HepG2 (cell line): ENCODE measurements around the gene INPP4B. TPM values are rescaled to one million over a fixed set of nuclear protein-coding genes. Genes with fewer than 3 reads are reported as not detected.

Experiments used
- ATAC-seq: fragments of 200-7000 bp; cut with Tn5 transposase; 3 replicates; pipeline ENCODE4 v1.9.1; 2020; ENCODE audit warnings: mild to moderate bottlenecking, moderate library complexity
- BruUV-seq: library from RNA; stranded (reverse); fragments of 400-500 nt; replicated peaks from 2 replicates; lab custom pipeline; 2021; lab: Mats Ljungman, UMichigan
- CTCF ChIA-PET: fragments of 300-600 bp; formaldehyde crosslinking; extraction: SDS; loops from one replicate; lab custom pipeline; 2021; ENCODE audit warnings: low total read pairs, inconsistent platforms, low intra/inter-chr PET ratio; lab: Yijun Ruan, JAX
- POLR2A ChIA-PET: fragments of 350-600 bp; sonication (Branson Sonifier 250); formaldehyde crosslinking; loops from one replicate; lab custom pipeline; 2020; ENCODE audit warnings: antibody characterized with exemption, inconsistent platforms; lab: Yijun Ruan, JAX
- DNase-seq: peaks from one replicate; pipeline ENCODE4 v3.0.0-alpha.2; 2015; ENCODE audit warnings: low spot score
- FAIRE-seq: peaks from 3 replicates; lab custom pipeline; 2011; peaks lifted over from hg19 to GRCh38; lab: Jason Lieb, UNC
- H2AFZ ChIP-seq: one replicate; pipeline ENCODE4 v1.6.1; 2011; ENCODE audit warnings: low read length, inconsistent platforms
- H3K27ac ChIP-seq: fragments of 300-600 bp; 3 replicates; pipeline ENCODE4 v1.8.0; 2011; ENCODE audit warnings: mixed run types, mild to moderate bottlenecking, mixed read lengths, low read length, inconsistent platforms; ENCODE audit not compliant: insufficient read depth; ENCODE audit errors: extremely low read length
- H3K27me3 ChIP-seq, 2 experiments: fragments of 200-600 bp in 1 of 2; 2 replicates in 1 of 2; 3 replicates in 1 of 2; pipeline versions ENCODE4 v1.6.0 to v1.8.0; 2011; ENCODE audit warnings: low read length in 2 of 2, mild to moderate bottlenecking in 2 of 2, moderate library complexity in 2 of 2, inconsistent platforms in 1 of 2; ENCODE audit not compliant: insufficient read depth in 2 of 2, control insufficient read depth in 1 of 2
- H3K36me3 ChIP-seq, 2 experiments: fragments of 200-600 bp in 1 of 2; replicated peaks in 1 of 2; 2 replicates in 1 of 2; 3 replicates in 1 of 2; pipeline versions ENCODE4 v1.5.1 to v1.8.0; 2011; ENCODE audit warnings: low read length in 2 of 2, inconsistent platforms in 1 of 2; ENCODE audit not compliant: insufficient read depth in 2 of 2, control insufficient read depth in 1 of 2
- H3K4me1 ChIP-seq: 2 replicates; pipeline ENCODE4 v1.5.1; 2012; ENCODE audit warnings: low read length, inconsistent platforms; ENCODE audit not compliant: insufficient read depth
- H3K4me2 ChIP-seq: 2 replicates; pipeline ENCODE4 v1.6.0; 2011; ENCODE audit warnings: low read depth, low read length, inconsistent platforms
- H3K4me3 ChIP-seq, 3 experiments: fragments of 200-600 bp in 1 of 3; sonication (generic), shearing (Covaris generic) in 1 of 3; replicated peaks in 1 of 3; 2 replicates each; pipeline ENCODE4 v1.5.1; 2011 to 2016; ENCODE audit warnings: low read length in 3 of 3, inconsistent platforms in 2 of 3, low read depth in 2 of 3, mild to moderate bottlenecking in 2 of 3, control low read depth in 1 of 3, mixed read lengths in 1 of 3; ENCODE audit not compliant: insufficient read depth in 1 of 3
- H3K79me2 ChIP-seq: one replicate; pipeline ENCODE4 v1.6.1; 2011; ENCODE audit warnings: low read length, inconsistent platforms; ENCODE audit not compliant: insufficient read depth
- H3K9ac ChIP-seq: 2 replicates; pipeline ENCODE4 v1.6.0; 2011; ENCODE audit warnings: mild to moderate bottlenecking, low read depth, low read length, inconsistent platforms; ENCODE audit not compliant: insufficient read depth
- H3K9me3 ChIP-seq: 2 replicates; pipeline ENCODE4 v1.5.1; 2012; ENCODE audit warnings: mild to moderate bottlenecking, low read length
- H4K20me1 ChIP-seq: 2 replicates; pipeline ENCODE4 v1.6.0; 2011; ENCODE audit warnings: inconsistent platforms, mild to moderate bottlenecking, low read length, moderate library complexity; ENCODE audit not compliant: insufficient read depth
- ATF1 ChIP-seq: IDR thresholded peaks from 2 replicates; pipeline ENCODE4 v1.6.1; 2016; ENCODE audit warnings: mild to moderate bottlenecking, control low read depth
- BCL3 ChIP-seq: sonication (generic); formaldehyde crosslinking; IDR thresholded peaks from 2 replicates; pipeline ENCODE4 v1.5.1; 2020; ENCODE audit warnings: mild to moderate bottlenecking, missing genetic modification reagents, moderate library complexity
- CAMTA2 ChIP-seq: sonication (generic); formaldehyde crosslinking; IDR thresholded peaks from 2 replicates; pipeline ENCODE4 v1.4.0; 2020; ENCODE audit warnings: mild to moderate bottlenecking, missing genetic modification reagents, borderline replicate concordance
- DR1 ChIP-seq: sonication (generic); formaldehyde crosslinking; IDR thresholded peaks from 2 replicates; pipeline ENCODE4 v1.8.0; 2021; ENCODE audit warnings: mild to moderate bottlenecking, missing genetic modification reagents, inconsistent platforms
- EEA1 ChIP-seq: sonication (generic); formaldehyde crosslinking; IDR thresholded peaks from 2 replicates; pipeline ENCODE4 v1.5.1; 2020; ENCODE audit warnings: mild to moderate bottlenecking, missing genetic modification reagents, borderline replicate concordance
- EHMT2 ChIP-seq: fragments of 200-600 bp; sonication (generic); IDR thresholded peaks from 2 replicates; pipeline ENCODE4 v1.7.0; 2017; ENCODE audit warnings: antibody characterized with exemption, low read depth, low read length, borderline replicate concordance
- GLI4 ChIP-seq: sonication (generic); formaldehyde crosslinking; IDR thresholded peaks from 2 replicates; pipeline ENCODE4 v1.5.1; 2020; ENCODE audit warnings: missing genetic modification reagents, mild to moderate bottlenecking, moderate library complexity, borderline replicate concordance
- HOXA5 ChIP-seq: sonication (generic); formaldehyde crosslinking; IDR thresholded peaks from 2 replicates; pipeline ENCODE4 v1.4.0; 2020; ENCODE audit warnings: missing genetic modification reagents
- LBX2 ChIP-seq: sonication (generic); formaldehyde crosslinking; IDR thresholded peaks from 2 replicates; pipeline ENCODE4 v1.5.0; 2020; ENCODE audit warnings: missing genetic modification reagents, mild to moderate bottlenecking, borderline replicate concordance
- MATR3 ChIP-seq: sonication (generic); formaldehyde crosslinking; IDR thresholded peaks from 2 replicates; pipeline ENCODE4 v1.4.0; 2020; ENCODE audit warnings: missing genetic modification reagents
- NFATC3 ChIP-seq: sonication (generic); formaldehyde crosslinking; IDR thresholded peaks from 2 replicates; pipeline ENCODE4 v1.5.1; 2020; ENCODE audit warnings: mild to moderate bottlenecking, missing genetic modification reagents
- NFE2 ChIP-seq: sonication (generic); formaldehyde crosslinking; IDR thresholded peaks from 2 replicates; pipeline ENCODE4 v1.4.0; 2020; ENCODE audit warnings: missing genetic modification reagents
- SCMH1 ChIP-seq: sonication (generic); formaldehyde crosslinking; IDR thresholded peaks from 2 replicates; pipeline ENCODE4 v1.9.0; 2021; ENCODE audit warnings: missing genetic modification reagents, mild to moderate bottlenecking, borderline replicate concordance
- TBP ChIP-seq: sonication (generic); formaldehyde crosslinking; IDR thresholded peaks from 2 replicates; pipeline ENCODE4 v1.5.0; 2020; ENCODE audit warnings: missing genetic modification reagents
- TGIF2 ChIP-seq: IDR thresholded peaks from 2 replicates; pipeline ENCODE4 v1.6.1; 2016; ENCODE audit warnings: control low read depth, missing compliant biosample characterization
- ZKSCAN8 ChIP-seq: IDR thresholded peaks from 2 replicates; pipeline ENCODE4 v1.6.1; 2016; ENCODE audit warnings: borderline replicate concordance, missing genetic modification reagents, missing compliant biosample characterization
- ZMYM4 ChIP-seq: sonication (generic); formaldehyde crosslinking; IDR thresholded peaks from 2 replicates; pipeline ENCODE4 v1.8.1; 2023; ENCODE audit warnings: mild to moderate bottlenecking, missing genetic modification reagents
- ZNF350 ChIP-seq: sonication (generic); formaldehyde crosslinking; IDR thresholded peaks from 2 replicates; pipeline ENCODE4 v1.4.0; 2020; ENCODE audit warnings: mild to moderate bottlenecking, low read depth, missing genetic modification reagents, borderline replicate concordance
- ZNF672 ChIP-seq: sonication (generic); formaldehyde crosslinking; IDR thresholded peaks from 2 replicates; pipeline ENCODE4 v1.8.1; 2022; ENCODE audit warnings: missing genetic modification reagents
- ZNF775 ChIP-seq: sonication (generic); formaldehyde crosslinking; IDR thresholded peaks from 2 replicates; pipeline ENCODE4 v1.4.0; 2020; ENCODE audit warnings: missing genetic modification reagents, mild to moderate bottlenecking, moderate library complexity, borderline replicate concordance
- WGBS: methylation state at CpG from one replicate; pipeline ENCODE4 v1.1.6; 2017; ENCODE audit warnings: low lambda C conversion rate; 5-methylcytosine and 5-hydroxymethylcytosine counted together
- in situ Hi-C: cut with HindIII; loops from 2 replicates; pipeline ENCODE4 v1.10.0; 2017; ENCODE audit warnings: low pct_unique_long_range_greater_than_20kb; ENCODE audit not compliant: extremely low pct_ligation_motif_present
- intact Hi-C: fragments of 100-400 bp; cut with micrococcal nuclease; formaldehyde crosslinking; loops from one replicate; pipeline ENCODE4 v1.10.0; 2022; ENCODE audit not compliant: unreplicated experiment
- polyA plus RNA-seq, 8 experiments: library from polyadenylated mRNA; depleted of rRNA in 3 of 8; stranded (reverse) in 7 of 8; unstranded in 1 of 8; fragments of >200 nt; fragmentation: Illumina TruSeq in 4 of 8; extraction: Trizol in 4 of 8; gene quantifications; 2 replicates each; pipeline versions ENCODE4 v1.2.1 to v1.2.3, GENCODE V29; 2011 to 2016; ENCODE audit warnings: low read depth in 4 of 8, missing spikeins in 1 of 8, mixed read lengths in 1 of 8; ENCODE audit not compliant: insufficient read depth in 1 of 8
- total RNA-seq, 5 experiments: library from RNA; depleted of rRNA; stranded (reverse); fragments of >200 nt; fragmentation: Illumina TruSeq; extraction: Trizol; gene quantifications; 2 replicates each; pipeline ENCODE4 v1.2.3, GENCODE V29; 2016; ENCODE audit warnings: low read depth in 1 of 5
- TF ChIP-seq, protein P1 (sequence below): sonication (generic); formaldehyde crosslinking; IDR thresholded peaks from 2 replicates; pipeline ENCODE4 v1.4.0; 2020; ENCODE audit warnings: missing genetic modification reagents

Gene INPP4B
- total and polyA plus RNA-seq, 2 of the 13 experiments (the other 11 are each of a cell fraction or from before 2014, with no cell fraction given) = not detected

DNA sequence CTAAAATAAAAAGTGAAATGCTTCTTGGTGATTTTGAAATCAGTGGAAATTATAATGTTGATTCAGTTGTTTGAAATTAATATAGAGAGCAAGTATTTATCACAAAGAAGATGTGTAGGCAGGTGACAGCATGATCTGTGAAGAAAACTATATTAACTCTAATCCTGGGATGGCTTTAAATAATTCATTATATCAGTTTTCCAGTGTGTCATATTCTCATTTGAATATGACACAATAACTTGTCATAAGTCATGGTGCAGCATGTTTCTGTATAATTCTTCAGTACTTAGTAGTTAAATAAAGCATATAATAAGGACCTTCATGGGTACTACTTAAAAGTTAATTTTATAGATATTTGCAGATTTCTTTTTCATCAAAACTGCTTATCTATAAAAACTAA is 573.6 kb downstream of the INPP4B start (continued):
- TF ChIP-seq LBX2 (no peak), TBP (CRISPR knock-in tag) (no peak), ZNF350 (CRISPR knock-in tag) (no peak), TGIF2 (no peak), GLI4 (CRISPR knock-in tag) (no peak), ZMYM4 (CRISPR knock-in tag) (no peak), DR1 (CRISPR knock-in tag) (no peak), CAMTA2 (no peak), NFE2 (no peak), MATR3 (no peak), SCMH1 (CRISPR knock-in tag) (no peak)
- TF ChIP-seq, protein P1, sequence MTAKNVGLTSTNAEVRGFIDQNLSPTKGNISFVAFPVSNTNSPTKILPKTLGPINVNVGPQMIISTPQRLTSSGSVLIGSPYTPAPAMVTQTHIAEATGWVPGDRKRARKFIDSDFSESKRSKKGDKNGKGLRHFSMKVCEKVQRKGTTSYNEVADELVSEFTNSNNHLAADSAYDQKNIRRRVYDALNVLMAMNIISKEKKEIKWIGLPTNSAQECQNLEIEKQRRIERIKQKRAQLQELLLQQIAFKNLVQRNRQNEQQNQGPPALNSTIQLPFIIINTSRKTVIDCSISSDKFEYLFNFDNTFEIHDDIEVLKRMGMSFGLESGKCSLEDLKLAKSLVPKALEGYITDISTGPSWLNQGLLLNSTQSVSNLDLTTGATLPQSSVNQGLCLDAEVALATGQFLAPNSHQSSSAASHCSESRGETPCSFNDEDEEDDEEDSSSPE = no peak

- Histone ChIP-seq H2AFZ (no peak overlapping the region), H4K20me1 (no peaks in the 10 kb centered on the region), H3K9me3 (no peaks in the 10 kb centered on the region), H3K4me2 (no peak overlapping the region), H3K9ac (no peak overlapping the region), H3K36me3 (no peaks in the 10 kb centered on the region), H3K27me3 (no peaks in the 10 kb centered on the region), H3K79me2 (no peaks in the 10 kb centered on the region), H3K27ac (no peak overlapping the region), H3K4me3 (no peak overlapping the region), H3K4me1 (no peaks in the 10 kb centered on the region)
- ChIA-PET POLR2A (no interaction called here), CTCF (no interaction called here)
- intact Hi-C loops = no loop called here
- in situ Hi-C loops = no loop called here
- BruUV-seq = no TSS peak
- DNase-seq (no peak), FAIRE-seq (no peak), ATAC-seq (no peak)
- WGBS = under 1% methylated on average over 3 of the region's 3 CpGs
- no peak for TF ChIP-seq ZNF775
- TF ChIP-seq EHMT2 = no peak
- TF ChIP-seq BCL3 (CRISPR knock-in tag) = no peak
- no peak for TF ChIP-seq ZNF672
- no peak for TF ChIP-seq HOXA5 (CRISPR knock-in tag)
- no peak for TF ChIP-seq NFATC3 (CRISPR knock-in tag)
- no peak for TF ChIP-seq ATF1
- no peak for TF ChIP-seq ZKSCAN8 (CRISPR knock-in tag)
- no peak for TF ChIP-seq EEA1 (CRISPR knock-in tag)
- TF ChIP-seq, all 625 proteins: peak for 0
Measured at GRCh38 chr4:142271832-142272231, 574.3 kb downstream of the INPP4B start.
